Transverse colon (tissue), 4 donors: ENCODE data around the gene IBTK. TPM values are rescaled to one million over a fixed set of nuclear protein-coding genes. Genes with fewer than 3 reads are reported as not detected.
A peak's percentile ranks its signal among the peaks of the same experiment; 100 is the strongest.
"Not testable (repeated sequence)": the region's sequence is repeated elsewhere in the genome, so short reads cannot be mapped to it uniquely, and the experiment has no call there.

Experiments
- DNase-seq: peaks from one replicate; pipeline ENCODE4 v3.0.0-alpha.2; 2019
- H3K27ac ChIP-seq, 4 donors: fragments of 200-600 bp; sonication (generic); 2 replicates each; pipeline ENCODE4 v1.5.1; 2016 to 2018; ENCODE audit warnings: inconsistent platforms in 4 of 4
- H3K27me3 ChIP-seq: fragments of 200-600 bp; sonication (generic); 2 replicates; pipeline ENCODE4 v1.5.1; 2017; ENCODE audit warnings: inconsistent platforms
- H3K36me3 ChIP-seq, 4 donors: fragments of 200-600 bp; sonication (generic); 2 replicates each; pipeline ENCODE4 v1.5.1; 2017 to 2019; ENCODE audit warnings: inconsistent platforms in 4 of 4
- H3K4me1 ChIP-seq, 4 donors: fragments of 200-600 bp; sonication (generic); 2 replicates each; pipeline ENCODE4 v1.5.1; 2017 to 2020; ENCODE audit warnings: inconsistent platforms in 4 of 4
- H3K4me3 ChIP-seq, 4 donors: fragments of 200-600 bp; sonication (generic); 1 replicate in 1 of 4; 2 replicates in 3 of 4; pipeline versions ENCODE4 v1.5.1 to v1.6.1; 2017 to 2019; ENCODE audit warnings: inconsistent platforms in 4 of 4
- H3K9me3 ChIP-seq, 2 donors: fragments of 200-600 bp; sonication (generic); 2 replicates each; pipeline ENCODE4 v1.5.1; 2017 to 2019; ENCODE audit warnings: inconsistent platforms in 2 of 2
- EP300 ChIP-seq: sonication (generic); formaldehyde crosslinking; IDR thresholded peaks from one replicate; pipeline ENCODE4 v1.6.1; 2017; ENCODE audit warnings: antibody characterized with exemption, low read depth
- POLR2A ChIP-seq: fragments of 450-650 bp; IDR thresholded peaks from one replicate; pipeline ENCODE4 v1.6.1; 2016; ENCODE audit warnings: antibody characterized with exemption, mild to moderate bottlenecking, moderate library complexity
- POLR2AphosphoS5 ChIP-seq, 3 donors: sonication (generic); formaldehyde crosslinking; IDR thresholded peaks; one replicate each; pipeline ENCODE4 v1.6.1; 2016; ENCODE audit warnings: antibody characterized with exemption in 3 of 3
- WGBS, 2 donors: methylation state at CpG; one replicate each; pipeline ENCODE4 v1.1.5; 2018; ENCODE audit warnings: low coverage in 1 of 2; 5-methylcytosine and 5-hydroxymethylcytosine counted together
- in situ Hi-C, 4 donors: fragments of 200-750 bp; cut with MboI; loops; one replicate each; pipeline versions ENCODE4 v1.15.0 to v1.15.1; 2017; ENCODE audit warnings: low sequenced_read_pairs in 3 of 4, low pct_ligation_motif_present in 1 of 4, low pct_unique_long_range_greater_than_20kb in 1 of 4
- intact Hi-C: fragments of 100-400 bp; cut with DNase I; formaldehyde crosslinking; loops from one replicate; pipeline ENCODE4 v1.15.1; 2023; ENCODE audit warnings: low total_unique reads
- total RNA-seq, 4 donors: library from RNA; depleted of rRNA; stranded (reverse); fragments of >200 nt; gene quantifications; one replicate each; pipeline ENCODE4 v1.1.0, GENCODE V29; 2016
- TF ChIP-seq, protein P1 (sequence below), 5 experiments: fragments of 200-600 bp in 3 of 5; fragments of 450-650 bp in 2 of 5; sonication (generic) in 3 of 5; IDR thresholded peaks; 1 replicate in 2 of 5; 2 replicates in 3 of 5; pipeline ENCODE4 v1.5.1; 2016 to 2017; ENCODE audit warnings: antibody characterized with exemption in 5 of 5, inconsistent platforms in 3 of 5, mild to moderate bottlenecking in 2 of 5, moderate library complexity in 1 of 5

The IBTK gene
- total RNA-seq, 4 donors from 2014 or later = 23.6 to 40.5 (median 34.4) TPM

DNA sequence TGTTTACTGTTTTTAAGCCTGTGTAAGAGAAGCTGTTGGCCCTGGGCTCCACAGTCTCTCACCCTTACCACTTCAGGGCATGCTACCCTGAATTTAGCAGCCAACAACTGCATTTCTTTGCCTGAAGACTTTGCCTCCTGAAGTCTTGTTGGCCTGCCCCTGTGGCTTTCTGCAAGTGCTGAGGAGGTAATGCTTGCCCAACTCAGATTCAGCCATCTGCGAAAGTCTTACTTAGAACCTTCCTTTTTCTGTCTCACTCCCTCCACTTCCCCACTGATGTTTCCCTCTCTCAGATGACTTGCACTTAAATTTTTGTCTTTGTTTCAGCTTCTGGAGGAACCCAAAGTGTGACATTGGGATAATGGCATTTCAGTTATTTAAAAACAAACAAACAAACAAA, 11.8 kb upstream of the IBTK start:
- no peak overlapping the region for H3K27ac ChIP-seq
- H3K36me3 ChIP-seq = no peaks in the 10 kb centered on the region
- in situ Hi-C loops (no loop called here), intact Hi-C loops (no loop called here)
- DNase-seq = no peak
- no peaks in the 10 kb centered on the region for H3K4me1 ChIP-seq
- no peaks in the 10 kb centered on the region for H3K9me3 ChIP-seq
- no peak overlapping the region for H3K4me3 ChIP-seq
- H3K27me3 ChIP-seq = no peaks in the 10 kb centered on the region
- 72 to 86% methylated on average over 1 of the region's 1 CpG for WGBS, 2 donors
- TF ChIP-seq, protein P1, sequence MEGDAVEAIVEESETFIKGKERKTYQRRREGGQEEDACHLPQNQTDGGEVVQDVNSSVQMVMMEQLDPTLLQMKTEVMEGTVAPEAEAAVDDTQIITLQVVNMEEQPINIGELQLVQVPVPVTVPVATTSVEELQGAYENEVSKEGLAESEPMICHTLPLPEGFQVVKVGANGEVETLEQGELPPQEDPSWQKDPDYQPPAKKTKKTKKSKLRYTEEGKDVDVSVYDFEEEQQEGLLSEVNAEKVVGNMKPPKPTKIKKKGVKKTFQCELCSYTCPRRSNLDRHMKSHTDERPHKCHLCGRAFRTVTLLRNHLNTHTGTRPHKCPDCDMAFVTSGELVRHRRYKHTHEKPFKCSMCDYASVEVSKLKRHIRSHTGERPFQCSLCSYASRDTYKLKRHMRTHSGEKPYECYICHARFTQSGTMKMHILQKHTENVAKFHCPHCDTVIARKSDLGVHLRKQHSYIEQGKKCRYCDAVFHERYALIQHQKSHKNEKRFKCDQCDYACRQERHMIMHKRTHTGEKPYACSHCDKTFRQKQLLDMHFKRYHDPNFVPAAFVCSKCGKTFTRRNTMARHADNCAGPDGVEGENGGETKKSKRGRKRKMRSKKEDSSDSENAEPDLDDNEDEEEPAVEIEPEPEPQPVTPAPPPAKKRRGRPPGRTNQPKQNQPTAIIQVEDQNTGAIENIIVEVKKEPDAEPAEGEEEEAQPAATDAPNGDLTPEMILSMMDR (IDR thresholded peaks at IDR 0.05) = no peak
- TF ChIP-seq EP300 = no peak
- no peak for TF ChIP-seq POLR2AphosphoS5 (IDR thresholded peaks at IDR 0.05)
- TF ChIP-seq POLR2A = no peak

DNA sequence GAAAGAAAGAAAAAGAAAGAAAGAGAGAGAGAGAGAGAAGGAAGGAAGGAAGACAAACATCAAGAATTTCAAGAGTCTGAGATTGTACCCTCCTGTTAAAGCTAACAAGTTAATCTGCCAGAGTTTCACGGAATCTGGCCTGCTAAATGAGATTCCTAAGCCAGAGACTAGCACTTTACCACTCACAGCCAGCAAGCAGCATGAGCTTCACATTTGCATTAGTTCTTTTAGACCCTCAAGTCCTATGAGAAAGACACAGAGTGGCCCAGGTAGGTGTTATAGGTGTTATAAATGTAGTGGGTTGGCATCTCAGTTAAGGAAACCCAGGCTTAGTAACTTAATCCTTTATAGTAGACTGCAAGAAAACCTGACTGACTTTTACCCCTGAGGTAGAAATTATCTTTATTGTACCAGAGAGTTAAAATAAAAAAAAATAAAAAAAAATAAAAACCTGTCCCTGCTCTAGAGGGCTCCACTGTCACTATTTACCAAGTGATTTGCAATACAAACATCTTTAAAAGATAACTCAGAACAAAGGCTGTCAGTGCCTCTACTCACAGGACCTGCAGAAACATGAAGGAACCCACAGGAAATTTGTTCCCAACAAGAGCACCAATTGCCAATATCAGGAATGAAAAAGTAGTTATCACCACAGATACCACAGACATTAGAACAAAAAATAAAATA, 9.7 kb upstream of the IBTK start:
- TF ChIP-seq POLR2AphosphoS5 (IDR thresholded peaks at IDR 0.05) (no peak), POLR2A (no peak), EP300 (no peak)
- TF ChIP-seq, protein P1 (IDR thresholded peaks at IDR 0.05) = no peak
- H3K4me1 ChIP-seq = no peaks in the 10 kb centered on the region
- no peak overlapping the region for H3K4me3 ChIP-seq
- no peak overlapping the region for H3K27ac ChIP-seq
- no peaks in the 10 kb centered on the region for H3K27me3 ChIP-seq
- WGBS, 2 donors = 59 to 83% methylated on average over 1 of the region's 1 CpG
- no peaks in the 10 kb centered on the region for H3K36me3 ChIP-seq
- in situ Hi-C loops (no loop called here), intact Hi-C loops (no loop called here)
- DNase-seq = no peak
- H3K9me3 ChIP-seq = no peaks in the 10 kb centered on the region

DNA sequence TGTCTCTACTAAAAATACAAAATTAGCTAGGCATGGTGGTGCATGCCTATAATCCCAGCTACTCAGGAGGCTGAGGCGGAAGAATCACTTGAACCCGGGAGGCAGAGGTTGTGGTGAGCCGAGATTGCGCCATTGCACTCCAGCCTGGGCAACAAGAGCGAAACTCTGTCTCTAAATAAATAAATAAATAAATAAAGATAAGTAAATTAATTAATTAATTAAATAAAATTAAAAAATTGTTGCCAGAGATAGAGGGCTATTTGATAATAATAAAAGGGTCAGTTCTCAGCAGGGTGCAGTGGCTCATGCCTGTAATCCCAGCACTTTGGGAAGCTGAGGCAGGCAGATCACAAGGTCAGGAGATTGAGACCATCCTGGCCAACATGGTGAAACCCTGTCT, 7.2 kb upstream of the IBTK start:
- H3K4me1 ChIP-seq, intact Hi-C loops, DNase-seq, in situ Hi-C loops, H3K4me3 ChIP-seq, H3K9me3 ChIP-seq, H3K36me3 ChIP-seq, H3K27me3 ChIP-seq, H3K27ac ChIP-seq: not testable (repeated sequence)
- 94% methylated on average over 5 of the region's 5 CpGs for WGBS, 2 donors

DNA sequence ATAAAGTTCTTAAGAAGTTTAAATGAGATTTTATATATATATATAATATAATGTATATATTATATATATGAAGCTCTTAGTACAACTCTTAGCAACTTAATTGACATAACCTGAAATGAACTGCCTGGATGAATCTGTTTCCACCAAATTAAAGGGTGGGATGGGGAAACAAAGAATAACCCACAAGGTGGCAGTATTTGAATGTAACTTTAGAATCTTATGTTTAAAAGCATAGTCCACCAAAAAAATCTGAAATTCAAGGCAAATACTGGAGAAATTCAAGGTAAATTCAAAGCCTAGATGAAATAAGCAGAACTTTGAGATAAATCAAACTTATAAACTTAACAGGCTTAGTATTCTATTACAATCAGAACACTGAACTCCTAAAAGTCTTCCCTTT, 4.4 kb upstream of the IBTK start:
- no peaks in the 10 kb centered on the region for H3K36me3 ChIP-seq
- TF ChIP-seq, protein P1 (IDR thresholded peaks at IDR 0.05) = peak in 4 of 5 experiments; percentile 28 to 43 (median 34)
- TF ChIP-seq POLR2A = no peak
- intact Hi-C loops = no loop called here
- H3K27ac ChIP-seq = no peak overlapping the region
- no peak for DNase-seq
- peaks cover 6 to 10% (median 9%) of the 10 kb centered on the region in 4 donors for H3K4me1 ChIP-seq
- H3K27me3 ChIP-seq = no peaks in the 10 kb centered on the region
- no peak overlapping the region for H3K4me3 ChIP-seq
- in situ Hi-C loops = no loop called here
- H3K9me3 ChIP-seq = no peaks in the 10 kb centered on the region
